ENCODE data around the gene DYDC2. TPM values are rescaled to one million over a fixed set of nuclear protein-coding genes. Genes with fewer than 3 reads are reported as not detected.

DYDC2 gene
- total and polyA plus RNA-seq, 3 donors from 2014 or later: 1.8 to 22.8 (median 4.5) TPM

- no peak overlapping the region for H3K4me3 ChIP-seq
- no peaks in the 10 kb centered on the region for H3K36me3 ChIP-seq (ENCODE audit: low read depth, missing control alignments)
- H3K4me1 ChIP-seq: peaks cover 4% of the 10 kb centered on the region
- no peaks in the 10 kb centered on the region for H3K27me3 ChIP-seq
- H3K27ac ChIP-seq: no peak overlapping the region
- intact Hi-C loops (cut with DNase I; ENCODE audit: low total_unique reads): no loop called here
- 58 to 79% methylated on average over 3 of the region's 3 CpGs for WGBS, 2 donors
- H3K9me3 ChIP-seq: no peaks in the 10 kb centered on the region
- DNase-seq: no peak
- TF ChIP-seq POLR2A (IDR thresholded peaks at IDR 0.05) (no peak), CTCF (IDR thresholded peaks at IDR 0.05) (no peak)
Measured at GRCh38 chr10:80379701-80380100, 23.1 kb downstream of the DYDC2 start.

- 81 to 95% methylated on average over 4 of the region's 4 CpGs for WGBS, 2 donors
- intact Hi-C loops (cut with DNase I; ENCODE audit: low total_unique reads): no loop called here
- no peak overlapping the region for H3K27ac ChIP-seq
- H3K4me1 ChIP-seq: peaks cover 4% of the 10 kb centered on the region
- H3K27me3 ChIP-seq: no peaks in the 10 kb centered on the region
- no peaks in the 10 kb centered on the region for H3K9me3 ChIP-seq
- H3K4me3 ChIP-seq: no peak overlapping the region
- H3K36me3 ChIP-seq (ENCODE audit: low read depth, missing control alignments): no peaks in the 10 kb centered on the region
- DNase-seq: no peak
- no peak for TF ChIP-seq CTCF (IDR thresholded peaks at IDR 0.05)
- no peak for TF ChIP-seq POLR2A (IDR thresholded peaks at IDR 0.05)
Measured at GRCh38 chr10:80380185-80380584, 23.6 kb downstream of the DYDC2 start.

- peak; percentile 14 to 67 (median 65) for TF ChIP-seq CTCF (IDR thresholded peaks at IDR 0.05)
- no peak for TF ChIP-seq POLR2A (IDR thresholded peaks at IDR 0.05)
- DNase-seq: peak; percentile 58
- 33 to 44% methylated on average over 4 of the region's 4 CpGs for WGBS, 2 donors
- H3K9me3 ChIP-seq: no peaks in the 10 kb centered on the region
- peaks cover 4% of the 10 kb centered on the region for H3K4me1 ChIP-seq
- H3K27ac ChIP-seq: no peak overlapping the region
- no peaks in the 10 kb centered on the region for H3K36me3 ChIP-seq (ENCODE audit: low read depth, missing control alignments)
- intact Hi-C loops (cut with DNase I; ENCODE audit: low total_unique reads): no loop called here
- H3K4me3 ChIP-seq: no peak overlapping the region
- H3K27me3 ChIP-seq: no peaks in the 10 kb centered on the region
Measured at GRCh38 chr10:80382989-80383388, 26.4 kb downstream of the DYDC2 start.

GRCh38 chr10:80390740-80391139 is 34.2 kb downstream of the DYDC2 start:
- H3K27me3 ChIP-seq: no peaks in the 10 kb centered on the region
- H3K36me3 ChIP-seq (ENCODE audit: low read depth, missing control alignments): no peaks in the 10 kb centered on the region
- TF ChIP-seq CTCF (IDR thresholded peaks at IDR 0.05): no peak
- TF ChIP-seq POLR2A (IDR thresholded peaks at IDR 0.05): no peak
- no peak overlapping the region for H3K4me3 ChIP-seq
- no peak for DNase-seq
- no peak overlapping the region for H3K27ac ChIP-seq
- intact Hi-C loops (cut with DNase I; ENCODE audit: low total_unique reads): no loop called here
- H3K9me3 ChIP-seq: no peaks in the 10 kb centered on the region
- peaks cover 10% of the 10 kb centered on the region for H3K4me1 ChIP-seq
- WGBS, 2 donors: 90 to 93% methylated on average over 9 of the region's 9 CpGs

GRCh38 chr10:80392250-80392649 is 35.7 kb downstream of the DYDC2 start:
- TF ChIP-seq POLR2A (IDR thresholded peaks at IDR 0.05): no peak
- no peak for TF ChIP-seq CTCF (IDR thresholded peaks at IDR 0.05)
- no peak for DNase-seq
- Histone ChIP-seq H3K4me1 (peaks cover 10% of the 10 kb centered on the region), H3K36me3 (ENCODE audit: low read depth, missing control alignments) (no peaks in the 10 kb centered on the region), H3K27ac (no peak overlapping the region), H3K9me3 (no peaks in the 10 kb centered on the region), H3K4me3 (no peak overlapping the region), H3K27me3 (no peaks in the 10 kb centered on the region)
- intact Hi-C loops (cut with DNase I; ENCODE audit: low total_unique reads): no loop called here
- WGBS, 2 donors: 75 to 88% methylated on average over 6 of the region's 6 CpGs

Measured in testis (tissue), 3 donors.